Epithelial cell of proximal tubule (primary cell): Measurements from ENCODE around the gene AP5Z1. TPM values are rescaled to one million over a fixed set of nuclear protein-coding genes. Genes with fewer than 3 reads are reported as not detected.

Experiments used
- DNase-seq: peaks from one replicate; pipeline ENCODE4 v3.0.0-alpha.2; 2011; ENCODE audit warnings: low read depth
- H3K4me3 ChIP-seq: 2 replicates; pipeline ENCODE4 v1.5.1; 2011; ENCODE audit warnings: low read depth, mild to moderate bottlenecking, low read length
- total RNA-seq: library from RNA; depleted of rRNA; stranded (reverse); fragments of >200 nt; gene quantifications from 2 replicates; pipeline ENCODE4 v1.2.3, GENCODE V29; 2015
- TF ChIP-seq, protein P1 (sequence below): conservative IDR thresholded peaks from 2 replicates; pipeline ENCODE4 v1.5.1; 2012; ENCODE audit warnings: low read depth, mild to moderate bottlenecking, low read length

Gene AP5Z1
- total RNA-seq, 1 donor from 2014 or later = 21.4 TPM

- DNase-seq = no peak
- TF ChIP-seq, protein P1, sequence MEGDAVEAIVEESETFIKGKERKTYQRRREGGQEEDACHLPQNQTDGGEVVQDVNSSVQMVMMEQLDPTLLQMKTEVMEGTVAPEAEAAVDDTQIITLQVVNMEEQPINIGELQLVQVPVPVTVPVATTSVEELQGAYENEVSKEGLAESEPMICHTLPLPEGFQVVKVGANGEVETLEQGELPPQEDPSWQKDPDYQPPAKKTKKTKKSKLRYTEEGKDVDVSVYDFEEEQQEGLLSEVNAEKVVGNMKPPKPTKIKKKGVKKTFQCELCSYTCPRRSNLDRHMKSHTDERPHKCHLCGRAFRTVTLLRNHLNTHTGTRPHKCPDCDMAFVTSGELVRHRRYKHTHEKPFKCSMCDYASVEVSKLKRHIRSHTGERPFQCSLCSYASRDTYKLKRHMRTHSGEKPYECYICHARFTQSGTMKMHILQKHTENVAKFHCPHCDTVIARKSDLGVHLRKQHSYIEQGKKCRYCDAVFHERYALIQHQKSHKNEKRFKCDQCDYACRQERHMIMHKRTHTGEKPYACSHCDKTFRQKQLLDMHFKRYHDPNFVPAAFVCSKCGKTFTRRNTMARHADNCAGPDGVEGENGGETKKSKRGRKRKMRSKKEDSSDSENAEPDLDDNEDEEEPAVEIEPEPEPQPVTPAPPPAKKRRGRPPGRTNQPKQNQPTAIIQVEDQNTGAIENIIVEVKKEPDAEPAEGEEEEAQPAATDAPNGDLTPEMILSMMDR = peak; percentile 95
- H3K4me3 ChIP-seq = no peak overlapping the region
These were observed 21.6 kb upstream of the AP5Z1 start for GRCh38 chr7:4753598-4754432.

DNA sequence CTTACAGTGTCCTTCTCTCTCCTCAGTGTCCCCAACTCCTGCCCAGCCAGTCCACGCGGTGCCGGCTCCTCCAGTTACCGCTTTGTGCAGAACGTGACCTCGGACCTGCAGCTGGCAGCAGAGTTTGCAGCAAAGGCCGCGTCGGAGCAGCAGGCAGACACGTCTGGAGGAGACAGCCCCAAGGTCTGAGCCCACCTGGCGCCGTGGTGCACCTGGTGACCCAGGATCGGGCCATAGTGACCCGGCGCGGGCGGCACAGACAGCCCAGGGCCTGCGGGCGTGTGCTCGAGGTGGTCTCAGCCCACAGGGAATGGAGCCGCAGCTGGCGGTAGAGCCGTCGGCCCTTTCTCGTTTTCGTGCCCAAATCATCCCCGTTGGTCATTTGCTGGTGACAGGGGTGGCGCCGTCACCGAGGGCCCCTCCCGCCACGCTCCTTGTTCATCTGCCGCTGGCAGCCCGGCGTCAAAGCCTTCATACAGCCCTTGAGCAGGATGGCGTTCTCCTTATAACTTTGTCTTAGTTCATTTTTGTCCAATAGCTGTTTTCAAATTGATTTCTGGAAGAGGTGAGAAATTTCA, 20.9 kb upstream of the AP5Z1 start:
- TF ChIP-seq, protein P1 = no peak
- H3K4me3 ChIP-seq = no peak overlapping the region
- DNase-seq = no peak

DNA sequence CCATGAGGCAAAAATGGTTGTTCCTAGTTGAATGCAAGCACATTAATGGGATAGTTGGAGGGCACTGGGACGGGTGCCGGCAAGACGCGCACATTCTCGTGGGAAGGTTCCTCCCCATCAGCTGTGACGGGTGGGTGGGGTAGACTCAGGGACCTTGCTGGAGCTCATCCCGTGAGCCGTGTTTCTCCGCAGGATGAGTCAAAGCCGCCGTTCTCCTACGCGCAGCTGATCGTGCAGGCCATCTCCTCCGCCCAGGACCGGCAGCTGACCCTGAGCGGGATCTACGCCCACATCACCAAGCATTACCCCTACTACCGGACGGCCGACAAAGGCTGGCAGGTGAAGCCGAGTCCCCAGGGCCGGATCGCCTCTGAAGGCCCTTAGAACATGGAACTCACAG, 20.4 kb upstream of the AP5Z1 start:
- H3K4me3 ChIP-seq = no peak overlapping the region
- TF ChIP-seq, protein P1 = no peak
- no peak for DNase-seq

- H3K4me3 ChIP-seq = no peak overlapping the region
- TF ChIP-seq, protein P1 = no peak
These were observed 17.3 kb upstream of the AP5Z1 start for GRCh38 chr7:4758111-4758510.

DNA sequence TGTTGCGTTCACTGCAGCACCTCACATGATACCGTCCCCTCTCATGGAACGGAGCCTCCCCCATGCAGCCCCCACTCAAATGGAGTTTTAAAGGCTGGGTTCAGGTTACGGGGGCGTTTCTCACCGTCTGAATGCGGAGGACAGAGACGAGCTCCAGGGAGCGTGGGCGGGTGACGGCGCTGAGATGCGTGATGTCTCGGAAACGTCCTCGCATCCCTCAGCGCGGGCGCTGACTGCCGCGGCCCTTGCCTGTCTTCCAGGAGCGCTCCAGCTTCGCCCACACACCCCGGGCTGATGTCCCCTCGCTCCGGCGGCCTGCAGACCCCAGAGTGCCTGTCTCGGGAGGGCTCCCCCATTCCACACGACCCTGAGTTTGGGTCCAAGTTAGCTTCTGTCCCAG, 16.6 kb upstream of the AP5Z1 start:
- H3K4me3 ChIP-seq = no peak overlapping the region
- no peak for DNase-seq
- TF ChIP-seq, protein P1 = no peak

More at GRCh38 chr7:4758111-4758510, 17.3 kb upstream of the AP5Z1 start:
- no peak for DNase-seq

DNA sequence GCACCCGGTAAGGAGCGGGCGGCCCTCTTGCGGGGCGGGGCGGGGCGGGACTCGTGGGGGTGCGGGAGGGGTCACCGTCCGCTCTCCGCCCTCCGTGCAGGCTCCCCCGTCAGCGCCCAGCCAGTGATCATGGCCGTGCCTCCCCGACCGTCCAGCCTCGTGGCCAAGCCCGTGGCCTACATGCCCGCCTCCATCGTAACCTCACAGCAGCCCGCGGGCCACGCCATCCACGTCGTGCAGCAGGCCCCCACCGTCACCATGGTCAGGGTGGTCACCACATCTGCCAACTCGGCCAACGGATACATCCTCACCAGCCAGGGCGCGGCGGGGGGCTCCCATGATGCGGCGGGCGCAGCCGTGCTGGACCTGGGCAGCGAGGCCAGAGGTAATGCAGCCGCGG, 16.2 kb upstream of the AP5Z1 start:
- no peak for DNase-seq
- H3K4me3 ChIP-seq = no peak overlapping the region
- TF ChIP-seq, protein P1 = no peak

- TF ChIP-seq, protein P1 = no peak
- DNase-seq = no peak
- no peak overlapping the region for H3K4me3 ChIP-seq
These were observed 14.5 kb upstream of the AP5Z1 start for GRCh38 chr7:4760952-4761351.
